ENCODE results near the gene TBC1D9. TPM values are rescaled to one million over a fixed set of nuclear protein-coding genes. Genes with fewer than 3 reads are reported as not detected.

Gene TBC1D9
- total and polyA plus RNA-seq, 9 donors = 14.6 to 26.9 (median 18.5) TPM

- Histone ChIP-seq H3K36me3 (ENCODE audit: control insufficient read depth, insufficient read depth, low read length) (peaks cover 15% of the 10 kb centered on the region), H3K27ac (ENCODE audit: low read length) (no peak overlapping the region), H3K9me3 (replicated peaks; ENCODE audit: control insufficient read depth, low read depth, low read length) (no peaks in the 10 kb centered on the region), H3K4me1 (ENCODE audit: control insufficient read depth, insufficient read depth, low read length) (no peaks in the 10 kb centered on the region), H3K27me3 (ENCODE audit: control insufficient read depth, insufficient read depth, low read length) (no peaks in the 10 kb centered on the region), H3K4me3 (ENCODE audit: low read length) (no peak overlapping the region)
- no peak for DNase-seq
- 90% methylated on average over 2 of the region's 2 CpGs for WGBS (ENCODE audit: insufficient coverage)
Observed at GRCh38 chr4:140628016-140628415, 128.2 kb downstream of the TBC1D9 start.

- Histone ChIP-seq H3K27ac (ENCODE audit: low read length) (no peak overlapping the region), H3K27me3 (ENCODE audit: control insufficient read depth, insufficient read depth, low read length) (no peaks in the 10 kb centered on the region), H3K36me3 (ENCODE audit: control insufficient read depth, insufficient read depth, low read length) (peaks cover 25% of the 10 kb centered on the region), H3K9me3 (replicated peaks; ENCODE audit: control insufficient read depth, low read depth, low read length) (no peaks in the 10 kb centered on the region), H3K4me3 (ENCODE audit: low read length) (no peak overlapping the region), H3K4me1 (ENCODE audit: control insufficient read depth, insufficient read depth, low read length) (no peaks in the 10 kb centered on the region)
- 83% methylated on average over 1 of the region's 2 CpGs for WGBS (ENCODE audit: insufficient coverage)
- no peak for DNase-seq
Observed at GRCh38 chr4:140626661-140627376, 129.4 kb downstream of the TBC1D9 start.

GRCh38 chr4:140622333-140622958 lies 133.7 kb downstream of the TBC1D9 start:
- 95% methylated on average over 31 of the region's 33 CpGs for WGBS (ENCODE audit: insufficient coverage)
- Histone ChIP-seq H3K4me1 (ENCODE audit: control insufficient read depth, insufficient read depth, low read length) (no peaks in the 10 kb centered on the region), H3K9me3 (replicated peaks; ENCODE audit: control insufficient read depth, low read depth, low read length) (no peaks in the 10 kb centered on the region), H3K4me3 (ENCODE audit: low read length) (no peak overlapping the region), H3K27ac (ENCODE audit: low read length) (no peak overlapping the region), H3K27me3 (ENCODE audit: control insufficient read depth, insufficient read depth, low read length) (no peaks in the 10 kb centered on the region), H3K36me3 (ENCODE audit: control insufficient read depth, insufficient read depth, low read length) (peaks cover 22% of the 10 kb centered on the region)
- no peak for DNase-seq

- no peaks in the 10 kb centered on the region for H3K27me3 ChIP-seq (ENCODE audit: control insufficient read depth, insufficient read depth, low read length)
- H3K4me1 ChIP-seq (ENCODE audit: control insufficient read depth, insufficient read depth, low read length) = no peaks in the 10 kb centered on the region
- no peak overlapping the region for H3K27ac ChIP-seq (ENCODE audit: low read length)
- no peak overlapping the region for H3K4me3 ChIP-seq (ENCODE audit: low read length)
- peaks cover 20% of the 10 kb centered on the region for H3K36me3 ChIP-seq (ENCODE audit: control insufficient read depth, insufficient read depth, low read length)
- WGBS (ENCODE audit: insufficient coverage) = no CpG with 5 or more reads among the region's 3 CpGs
- no peak for DNase-seq
- H3K9me3 ChIP-seq (replicated peaks; ENCODE audit: control insufficient read depth, low read depth, low read length) = no peaks in the 10 kb centered on the region
Observed at GRCh38 chr4:140621161-140621560, 135.0 kb downstream of the TBC1D9 start.

GRCh38 chr4:140617499-140618248 lies 138.5 kb downstream of the TBC1D9 start:
- Histone ChIP-seq H3K4me3 (ENCODE audit: low read length) (no peak overlapping the region), H3K27ac (ENCODE audit: low read length) (no peak overlapping the region), H3K36me3 (ENCODE audit: control insufficient read depth, insufficient read depth, low read length) (peaks cover 7% of the 10 kb centered on the region), H3K27me3 (ENCODE audit: control insufficient read depth, insufficient read depth, low read length) (no peaks in the 10 kb centered on the region), H3K9me3 (replicated peaks; ENCODE audit: control insufficient read depth, low read depth, low read length) (no peaks in the 10 kb centered on the region), H3K4me1 (ENCODE audit: control insufficient read depth, insufficient read depth, low read length) (no peaks in the 10 kb centered on the region)
- WGBS (ENCODE audit: insufficient coverage) = no CpG with 5 or more reads among the region's 7 CpGs
- DNase-seq = peak; percentile 22

GRCh38 chr4:140615451-140615850 lies 140.7 kb downstream of the TBC1D9 start:
- no peak overlapping the region for H3K4me3 ChIP-seq (ENCODE audit: low read length)
- no peaks in the 10 kb centered on the region for H3K4me1 ChIP-seq (ENCODE audit: control insufficient read depth, insufficient read depth, low read length)
- 82% methylated on average over 1 of the region's 1 CpG for WGBS (ENCODE audit: insufficient coverage)
- no peaks in the 10 kb centered on the region for H3K36me3 ChIP-seq (ENCODE audit: control insufficient read depth, insufficient read depth, low read length)
- no peak for DNase-seq
- H3K27me3 ChIP-seq (ENCODE audit: control insufficient read depth, insufficient read depth, low read length) = no peaks in the 10 kb centered on the region
- no peak overlapping the region for H3K27ac ChIP-seq (ENCODE audit: low read length)
- H3K9me3 ChIP-seq (replicated peaks; ENCODE audit: control insufficient read depth, low read depth, low read length) = no peaks in the 10 kb centered on the region

GRCh38 chr4:140612357-140612756 lies 143.8 kb downstream of the TBC1D9 start:
- Histone ChIP-seq H3K27me3 (ENCODE audit: control insufficient read depth, insufficient read depth, low read length) (no peaks in the 10 kb centered on the region), H3K36me3 (ENCODE audit: control insufficient read depth, insufficient read depth, low read length) (no peaks in the 10 kb centered on the region), H3K9me3 (replicated peaks; ENCODE audit: control insufficient read depth, low read depth, low read length) (no peaks in the 10 kb centered on the region), H3K27ac (ENCODE audit: low read length) (no peak overlapping the region), H3K4me3 (ENCODE audit: low read length) (no peak overlapping the region), H3K4me1 (ENCODE audit: control insufficient read depth, insufficient read depth, low read length) (peaks cover 3% of the 10 kb centered on the region)
- 83% methylated on average over 1 of the region's 1 CpG for WGBS (ENCODE audit: insufficient coverage)
- DNase-seq = no peak

- Histone ChIP-seq H3K36me3 (ENCODE audit: control insufficient read depth, insufficient read depth, low read length) (no peaks in the 10 kb centered on the region), H3K4me1 (ENCODE audit: control insufficient read depth, insufficient read depth, low read length) (peaks cover 3% of the 10 kb centered on the region), H3K27ac (ENCODE audit: low read length) (no peak overlapping the region), H3K27me3 (ENCODE audit: control insufficient read depth, insufficient read depth, low read length) (no peaks in the 10 kb centered on the region), H3K4me3 (ENCODE audit: low read length) (no peak overlapping the region), H3K9me3 (replicated peaks; ENCODE audit: control insufficient read depth, low read depth, low read length) (no peaks in the 10 kb centered on the region)
- WGBS (ENCODE audit: insufficient coverage) = 25% methylated on average over 1 of the region's 3 CpGs
- no peak for DNase-seq
Observed at GRCh38 chr4:140611854-140612253, 144.3 kb downstream of the TBC1D9 start.

- peak overlapping the region; percentile 38 for H3K27ac ChIP-seq (ENCODE audit: low read length)
- H3K4me1 ChIP-seq (ENCODE audit: control insufficient read depth, insufficient read depth, low read length) = peaks cover 3% of the 10 kb centered on the region
- 60% methylated on average over 3 of the region's 6 CpGs for WGBS (ENCODE audit: insufficient coverage)
- no peaks in the 10 kb centered on the region for H3K9me3 ChIP-seq (replicated peaks; ENCODE audit: control insufficient read depth, low read depth, low read length)
- no peak overlapping the region for H3K4me3 ChIP-seq (ENCODE audit: low read length)
- peak; percentile 73 for DNase-seq
- no peaks in the 10 kb centered on the region for H3K27me3 ChIP-seq (ENCODE audit: control insufficient read depth, insufficient read depth, low read length)
- no peaks in the 10 kb centered on the region for H3K36me3 ChIP-seq (ENCODE audit: control insufficient read depth, insufficient read depth, low read length)
Observed at GRCh38 chr4:140609548-140610425, 146.4 kb downstream of the TBC1D9 start.
